HCT116 (cell line): ENCODE data around the gene DOCK1.

Source experiments
- CTCF ChIP-seq, 3 experiments: fragments of 200-600 bp in 1 of 3; sonication (generic) in 1 of 3; IDR thresholded peaks in 2 of 3; conservative IDR thresholded peaks in 1 of 3; 2 replicates each; pipeline ENCODE4 v1.5.1; 2012 to 2017; ENCODE audit warnings: low read depth in 2 of 3, low read length in 2 of 3, antibody characterized with exemption in 1 of 3, borderline replicate concordance in 1 of 3, control low read depth in 1 of 3, mild to moderate bottlenecking in 1 of 3, mixed read lengths in 1 of 3, mixed run types in 1 of 3, moderate library complexity in 1 of 3; ENCODE audit not compliant: insufficient read depth in 1 of 3
- EZH2 ChIP-seq: fragments of 200-600 bp; sonication (generic); IDR thresholded peaks from 2 replicates; pipeline ENCODE4 v1.6.1; 2017; ENCODE audit warnings: antibody characterized with exemption, mixed run types
- POLR2AphosphoS5 ChIP-seq: IDR thresholded peaks from 2 replicates; pipeline ENCODE4 v1.6.1; 2011; ENCODE audit warnings: mild to moderate bottlenecking, low read depth, low read length, moderate library complexity

DNA sequence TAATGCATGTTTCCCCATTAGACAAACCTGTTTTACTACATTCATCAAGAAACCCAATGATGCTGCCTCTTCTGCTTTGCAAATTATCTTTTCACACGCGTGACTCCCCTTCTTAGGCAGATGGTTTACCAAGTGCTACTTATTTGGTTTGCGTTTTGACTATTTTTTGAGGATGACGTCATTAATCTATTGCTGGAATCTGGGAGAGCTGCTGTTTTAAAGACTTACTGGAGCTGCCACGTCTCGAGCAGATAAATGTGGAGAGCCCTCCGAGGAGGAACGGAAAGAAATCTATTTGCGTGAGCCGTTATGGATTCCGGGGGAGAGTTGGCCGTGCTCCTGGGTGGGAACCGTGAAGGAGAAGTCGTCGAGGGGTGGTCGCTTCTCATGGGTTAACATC, 271.4 kb downstream of the DOCK1 start:
- no peak for TF ChIP-seq EZH2
- no peak for TF ChIP-seq POLR2AphosphoS5
- no peak for TF ChIP-seq CTCF (IDR thresholded peaks at IDR 0.05 in 2 of 3, conservative IDR thresholded peaks at IDR 0.05 in 1 of 3; ENCODE audit: borderline replicate concordance in 1 of 3, insufficient read depth in 1 of 3, low read depth in 2 of 3, low read length in 2 of 3)
